NCI-H345 treated with DMSO at 0.1 percent for 48 hours (cell line): ENCODE data around the gene KRTAP29-1.
A peak's percentile ranks its signal among the peaks of the same experiment; 100 is the strongest.

Experiments used
- DNase-seq: peaks from one replicate; lab custom pipeline; 2025; ENCODE audit not compliant: unreplicated experiment; lab: John Stamatoyannopoulos, UW

KRTAP29-1 gene

DNA sequence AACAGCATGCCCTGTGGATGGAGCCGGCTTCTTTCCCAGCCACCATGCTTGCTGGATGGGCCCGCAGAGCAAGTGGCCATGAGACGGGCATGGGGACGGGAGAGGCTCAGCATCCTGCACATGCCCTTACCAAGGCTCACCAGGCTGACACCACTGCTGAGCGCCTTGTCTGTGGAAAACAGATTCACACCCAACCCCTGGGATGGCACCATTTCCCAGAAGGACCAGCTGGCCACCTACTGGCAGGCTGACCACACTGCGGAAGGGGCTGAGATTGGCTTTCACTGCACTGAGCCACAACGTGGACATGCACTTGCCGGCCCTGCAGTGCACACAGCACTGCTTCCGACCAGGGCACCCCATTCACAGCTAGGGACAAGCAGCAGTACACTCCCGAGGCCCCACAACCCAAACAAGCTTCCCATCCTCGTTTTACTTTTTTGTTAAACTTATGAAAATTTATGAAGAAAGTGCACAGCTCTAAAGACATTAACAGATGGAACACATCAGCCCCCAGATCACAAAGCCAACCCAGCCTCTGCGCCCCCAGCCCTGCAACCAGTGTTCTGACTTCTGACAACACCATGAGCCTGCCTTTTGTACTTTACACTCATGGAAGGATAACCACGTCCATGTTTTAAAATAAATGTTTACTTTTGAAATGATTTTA lies 26.8 kb upstream of the KRTAP29-1 start:
- peak; percentile 12 for DNase-seq

DNA sequence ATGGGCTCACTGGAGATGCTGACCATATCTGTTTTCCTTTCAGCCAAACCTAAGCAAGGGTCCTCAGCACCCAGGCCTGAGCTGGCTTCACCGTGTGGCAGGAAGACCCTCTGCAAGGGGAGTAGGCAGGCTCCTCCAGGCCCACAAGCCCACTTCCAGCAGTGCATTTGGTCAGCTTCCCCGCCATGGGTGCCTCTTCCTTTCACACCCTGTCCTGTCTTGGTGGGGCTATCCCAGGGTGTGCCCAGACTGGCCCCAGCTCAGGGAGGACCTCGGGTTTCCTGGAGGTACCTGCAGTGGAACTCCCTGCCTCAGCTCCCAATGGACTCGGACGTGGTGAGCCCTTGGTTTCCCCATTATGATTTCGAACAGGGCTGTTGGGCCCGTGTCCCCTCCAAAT lies 25.6 kb upstream of the KRTAP29-1 start:
- no peak for DNase-seq

DNA sequence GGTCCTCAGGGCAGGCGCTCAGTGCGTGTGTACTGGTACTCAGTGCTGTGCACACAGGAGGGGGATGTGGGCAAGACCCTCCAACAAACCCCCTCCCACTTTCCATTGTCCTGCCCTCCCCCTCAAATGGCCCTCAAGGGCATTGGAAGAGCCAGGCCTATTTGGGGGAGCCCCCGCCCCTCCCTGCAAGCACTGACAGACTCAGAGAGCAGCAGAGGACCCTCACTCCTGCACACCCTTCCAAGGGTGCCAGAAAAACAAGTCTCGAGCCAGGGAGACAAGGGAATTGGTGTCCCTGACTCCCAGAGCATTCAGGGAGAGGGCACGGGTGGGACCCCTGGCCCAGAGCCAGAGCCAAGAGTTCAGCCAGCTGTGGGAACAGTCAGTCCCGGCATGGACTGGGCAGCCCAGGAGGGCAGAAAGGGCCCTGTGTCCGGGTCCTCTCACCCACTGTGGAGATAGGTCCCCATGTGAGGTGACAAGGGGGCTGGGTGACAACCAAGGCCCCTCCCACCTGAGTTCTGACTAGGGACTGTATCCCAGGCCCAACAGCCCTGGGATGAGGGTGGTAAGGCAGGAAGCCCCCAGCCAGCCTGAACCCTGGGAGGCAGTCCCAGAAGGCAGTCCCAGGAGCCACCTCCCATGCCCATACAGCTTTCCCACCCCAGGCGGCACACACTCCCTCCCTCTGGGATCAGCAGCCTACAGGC lies 24.9 kb upstream of the KRTAP29-1 start:
- DNase-seq: no peak

DNA sequence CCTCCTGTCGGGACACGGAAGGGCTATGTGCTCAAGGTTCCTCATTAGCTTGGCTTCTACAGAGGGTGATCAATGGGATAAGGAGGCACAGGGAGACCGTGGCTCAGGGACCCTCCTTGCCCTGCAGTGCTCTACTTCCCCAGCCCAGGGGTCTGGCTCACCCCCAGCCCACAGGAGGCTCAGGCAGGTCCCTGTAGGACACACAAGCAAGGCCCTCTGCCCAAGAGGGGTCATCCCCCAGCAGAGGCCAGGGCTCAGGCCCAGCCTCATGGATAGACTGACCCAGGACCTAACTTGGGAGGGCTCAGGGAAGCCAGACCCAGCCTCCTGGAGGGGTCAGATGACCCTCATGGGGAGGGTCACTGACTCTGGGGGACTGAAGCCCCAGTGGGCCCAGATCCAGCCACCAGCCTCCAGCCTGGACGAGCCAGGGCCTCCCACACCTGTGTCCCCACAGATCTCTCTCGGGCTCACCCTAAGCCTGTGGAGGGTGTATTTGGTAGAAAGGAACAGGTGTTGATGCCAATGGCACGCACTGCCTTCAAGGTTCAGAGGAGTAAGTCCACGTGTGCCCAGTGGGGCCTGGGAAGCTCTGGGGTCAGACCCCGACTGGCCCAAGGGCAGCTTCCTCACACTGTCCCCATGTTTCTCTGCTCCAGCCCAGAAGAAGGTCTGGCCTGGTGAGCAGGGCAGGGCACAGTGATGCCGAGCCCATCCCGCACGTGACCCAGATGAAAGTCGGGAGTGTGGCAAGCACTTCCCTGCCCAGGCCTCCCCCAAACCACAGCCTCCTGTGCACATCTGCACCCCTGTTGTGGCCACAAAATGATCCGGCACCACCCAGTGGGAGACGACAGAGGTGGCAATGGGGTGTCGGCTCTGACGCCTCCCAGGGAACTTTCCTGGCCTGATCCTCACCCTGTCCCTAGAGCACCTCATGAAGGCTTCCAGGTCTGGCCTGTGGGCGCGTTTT lies 23.8 kb upstream of the KRTAP29-1 start:
- DNase-seq: no peak

DNA sequence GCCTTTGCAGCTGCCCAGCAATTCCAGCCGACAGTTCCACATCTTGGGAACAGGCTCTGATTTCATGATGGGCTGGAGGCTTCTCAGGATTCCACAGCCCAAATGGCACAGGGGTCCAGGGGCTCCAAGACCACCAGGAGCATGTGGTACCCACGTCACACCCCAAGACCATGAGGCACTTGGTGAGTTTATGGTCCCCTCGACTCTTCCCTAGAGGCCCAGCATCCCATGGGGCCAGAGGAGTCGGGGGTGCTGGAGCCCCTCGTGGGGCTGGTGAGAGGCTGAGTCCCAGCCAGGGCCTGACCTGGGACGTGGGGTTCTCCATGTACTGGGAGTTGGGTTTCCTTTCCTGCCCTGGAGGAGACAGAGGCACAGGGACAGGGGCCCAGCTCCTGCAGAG lies 23.0 kb upstream of the KRTAP29-1 start:
- no peak for DNase-seq

DNA sequence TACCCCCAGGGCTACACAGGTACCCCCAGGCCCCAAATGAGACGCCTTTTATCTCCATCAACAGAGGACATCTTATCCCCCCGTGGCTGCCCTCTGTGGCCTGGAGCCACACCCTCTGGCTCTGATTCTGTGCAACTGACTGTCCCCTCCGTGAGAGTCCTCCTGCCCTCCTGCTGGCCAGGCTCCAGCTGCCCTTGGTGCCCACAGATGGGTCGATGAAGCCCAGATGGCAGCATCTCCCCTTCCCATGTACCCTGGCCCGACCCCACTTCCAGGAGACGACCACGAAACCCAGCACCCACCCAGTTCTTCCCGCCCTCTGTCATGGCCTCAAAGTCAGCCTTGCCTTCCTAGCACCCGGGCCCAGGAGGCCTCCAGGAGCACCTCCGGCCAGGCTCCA lies 22.5 kb upstream of the KRTAP29-1 start:
- no peak for DNase-seq

DNA sequence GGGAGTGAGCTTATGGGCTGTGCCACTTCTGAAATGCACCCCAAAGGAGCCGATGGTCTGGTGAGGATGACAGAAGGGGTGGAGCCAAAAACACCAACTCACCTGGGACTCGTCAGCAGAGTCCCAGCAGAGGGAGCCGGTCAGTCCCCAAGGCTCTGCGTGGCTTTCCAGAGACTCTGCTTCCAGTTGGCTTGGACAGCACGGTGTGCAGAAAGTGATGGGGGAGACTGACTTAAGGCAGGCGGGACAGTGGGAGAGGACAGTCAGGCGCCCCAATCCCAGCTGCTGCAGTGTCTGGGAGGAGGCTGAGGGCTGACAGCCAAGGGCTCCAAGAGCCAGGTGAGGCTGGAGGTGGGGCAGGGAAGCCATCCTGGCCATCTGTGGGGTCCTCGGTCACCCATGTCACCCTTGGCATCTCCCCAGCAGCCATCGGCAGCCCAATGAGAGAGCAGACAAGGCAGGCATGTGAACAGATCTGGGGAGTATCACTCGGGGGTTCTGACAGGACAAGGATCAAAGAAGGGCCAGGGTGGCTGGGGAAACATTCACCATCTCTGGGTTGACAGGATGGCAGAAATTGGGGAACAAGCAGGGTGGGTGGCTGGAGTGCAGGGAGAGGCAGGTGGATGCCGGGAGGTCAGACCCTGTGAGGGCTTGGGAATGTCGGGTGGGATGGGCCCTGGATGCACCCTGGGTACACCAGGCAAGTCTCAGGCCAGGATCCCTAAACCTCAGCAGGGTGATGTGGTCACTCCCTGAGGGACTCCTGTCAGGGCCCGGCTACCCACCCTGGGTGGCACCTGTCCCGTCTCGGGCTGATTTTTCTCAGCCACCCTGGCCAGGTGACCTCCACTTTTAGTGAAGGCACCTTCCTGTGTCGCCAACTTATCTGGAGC lies 21.8 kb upstream of the KRTAP29-1 start:
- DNase-seq: peak; percentile 0

DNA sequence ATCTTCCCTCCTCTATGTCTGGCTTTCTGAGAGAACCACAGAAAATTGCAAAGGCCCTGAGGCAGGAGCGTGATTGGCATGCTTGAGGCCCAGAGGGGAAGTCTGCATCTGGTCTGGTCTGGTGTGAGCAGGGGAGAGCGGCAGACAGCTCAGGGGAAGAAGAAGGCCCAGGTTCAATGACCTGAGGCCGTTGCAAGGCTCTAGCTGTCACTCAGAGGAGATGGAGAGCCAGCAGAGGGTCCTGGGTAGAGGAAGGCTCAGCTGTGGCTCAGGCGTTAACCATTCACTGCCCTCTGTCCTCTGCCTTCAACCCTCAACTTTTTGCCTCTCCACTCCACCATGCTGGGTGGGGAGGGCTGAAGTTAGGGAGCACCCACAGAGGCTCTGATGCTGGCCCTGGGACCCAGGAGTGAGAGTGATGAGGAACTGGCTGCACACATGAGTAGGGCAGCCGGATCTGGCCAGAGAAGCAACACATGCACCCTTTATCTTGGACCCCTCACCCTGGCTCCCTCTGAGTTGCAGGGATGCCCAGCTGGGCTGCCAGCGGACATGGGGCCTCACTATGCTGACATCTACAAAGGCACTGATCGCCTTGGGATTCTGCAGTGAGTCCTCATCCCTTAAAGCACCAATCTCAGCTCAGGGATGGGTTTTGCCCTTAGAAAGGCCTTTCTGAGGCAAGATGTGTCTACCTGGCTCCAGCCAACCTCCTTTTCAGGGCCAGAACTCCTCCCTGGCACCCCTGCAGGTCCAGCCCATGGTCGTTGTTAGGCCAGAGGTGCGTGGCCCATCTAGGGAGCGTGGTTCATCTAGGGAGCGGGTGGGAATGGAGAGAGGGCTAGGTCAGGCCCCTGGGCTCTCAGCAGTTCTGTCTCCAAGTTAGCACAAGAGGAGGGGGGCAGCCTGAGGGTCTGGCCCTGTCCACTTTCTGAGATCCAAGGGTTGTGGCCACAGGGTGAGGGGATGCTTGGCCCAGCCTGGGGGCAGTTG lies 20.5 kb upstream of the KRTAP29-1 start:
- no peak for DNase-seq

DNA sequence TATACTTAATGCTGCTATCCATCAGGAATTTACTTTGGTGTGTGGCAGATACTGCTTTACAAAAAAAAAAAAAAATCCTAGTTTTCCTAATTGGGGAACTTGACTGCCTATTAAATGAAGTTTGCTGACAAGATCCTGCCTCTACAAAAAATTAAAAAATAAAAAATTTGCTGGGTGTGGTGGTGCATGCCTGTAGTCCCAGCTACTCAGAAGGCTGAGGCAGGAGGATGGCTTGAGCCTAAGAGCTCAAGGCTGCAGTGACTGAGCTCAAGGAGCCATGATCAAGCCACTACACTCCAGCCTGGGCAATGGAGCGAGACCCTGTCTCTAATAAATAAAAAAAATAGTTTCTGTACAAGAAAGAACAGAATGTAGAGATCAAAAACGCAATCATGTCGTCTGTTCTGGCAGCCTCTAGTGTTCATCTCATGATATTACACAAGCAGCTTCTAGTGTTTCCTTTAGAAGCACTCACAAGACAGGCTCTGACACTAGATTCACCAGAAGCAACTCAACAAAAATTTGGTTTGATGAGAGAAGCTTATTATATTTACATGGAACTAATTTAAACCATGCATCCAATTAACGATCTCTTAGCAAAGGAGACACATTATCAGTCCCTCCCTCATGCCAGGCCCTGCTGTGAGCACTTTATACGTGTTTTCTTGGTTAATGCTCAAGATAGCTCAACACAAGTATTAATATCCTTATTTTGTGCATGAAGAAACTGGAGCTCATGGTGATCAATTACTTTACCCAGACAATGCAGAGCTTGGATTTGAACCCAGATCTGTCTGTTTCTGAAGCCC lies 19.6 kb upstream of the KRTAP29-1 start:
- peak; percentile 41 for DNase-seq

DNA sequence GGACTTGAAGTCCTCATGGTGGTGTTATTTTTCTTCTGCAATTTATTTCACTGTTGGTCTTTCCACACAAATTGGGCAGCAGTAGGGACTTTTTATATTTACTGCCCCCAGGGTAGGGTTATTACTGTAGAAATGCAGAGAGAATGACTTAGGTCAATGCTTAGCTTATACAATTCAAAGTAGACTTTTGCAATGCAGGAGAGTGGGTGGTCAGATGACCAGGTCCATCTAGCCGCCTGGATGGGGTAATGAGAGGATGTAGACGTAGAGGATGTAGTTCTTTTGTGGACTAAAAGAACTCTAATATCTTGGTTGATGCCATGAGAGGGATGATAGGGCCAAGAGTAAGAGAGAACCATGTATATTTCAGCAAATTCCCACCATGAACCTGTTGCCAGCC lies 15.6 kb upstream of the KRTAP29-1 start:
- DNase-seq: no peak

DNA sequence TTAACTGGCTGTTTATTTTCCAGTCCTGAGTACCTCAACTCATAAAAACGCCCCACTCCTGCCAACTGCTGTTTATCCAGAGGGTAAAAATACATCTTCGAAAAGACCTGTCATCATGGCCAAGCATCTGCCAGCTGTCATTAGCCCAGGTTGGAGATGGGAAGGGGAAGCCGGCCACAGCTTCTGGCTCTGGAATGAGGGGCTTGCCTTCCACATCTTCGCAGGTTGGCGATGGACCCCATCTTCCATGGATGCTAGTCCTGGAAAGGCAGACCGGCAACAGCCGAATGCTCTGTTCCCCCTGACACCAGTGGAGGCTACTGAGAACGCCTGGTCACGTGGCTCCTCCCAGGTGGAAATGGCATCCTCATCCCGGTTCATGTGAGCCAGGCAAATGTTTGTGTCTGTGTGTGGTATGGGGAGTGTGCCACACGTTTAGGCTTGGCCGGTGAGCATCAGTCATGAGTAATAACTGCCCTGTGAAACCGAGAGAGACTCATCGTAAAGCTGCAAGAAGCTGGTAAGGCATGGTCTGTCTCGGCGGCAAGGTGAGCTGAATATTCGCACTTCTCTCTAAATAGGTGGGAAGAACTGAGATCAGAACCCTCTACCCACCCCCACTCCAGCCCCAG lies 13.3 kb upstream of the KRTAP29-1 start:
- DNase-seq: no peak

DNA sequence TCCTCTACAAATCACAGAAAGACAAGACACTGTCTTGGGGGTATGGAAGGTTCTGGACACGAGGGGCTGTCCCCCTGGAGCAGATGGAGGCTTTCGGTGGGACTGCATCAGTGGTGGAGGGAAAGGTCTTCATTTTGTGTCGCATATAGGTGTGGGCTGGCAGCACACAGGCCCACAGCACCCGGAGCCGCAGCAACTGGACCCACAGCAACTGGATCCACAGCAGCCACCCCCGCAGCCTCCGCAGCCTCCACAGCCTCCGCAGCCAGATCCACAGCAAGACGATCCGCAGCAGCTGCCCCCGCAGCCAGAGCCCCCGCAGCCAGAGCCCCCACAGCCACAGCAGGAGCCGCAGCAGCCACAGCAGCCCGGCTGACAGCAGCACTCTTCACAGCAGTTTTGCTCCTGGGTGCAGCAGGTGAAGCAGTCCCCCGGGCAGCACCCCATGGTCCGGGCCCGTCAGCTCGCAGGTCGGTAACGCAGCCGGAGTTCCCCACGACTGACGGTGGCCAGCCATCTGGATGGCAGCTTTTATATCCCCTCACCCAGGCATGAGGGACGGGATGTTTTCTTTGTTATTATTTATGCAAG lies 12.6 kb upstream of the KRTAP29-1 start, which contains the start of gene KRTAP17-1:
TSS of gene KRTAP17-1 (minus strand) at position 507 of the 591 bp plus-strand sequence. CDS start at position 447, 60 bp downstream.
- DNase-seq: peak; percentile 45

DNA sequence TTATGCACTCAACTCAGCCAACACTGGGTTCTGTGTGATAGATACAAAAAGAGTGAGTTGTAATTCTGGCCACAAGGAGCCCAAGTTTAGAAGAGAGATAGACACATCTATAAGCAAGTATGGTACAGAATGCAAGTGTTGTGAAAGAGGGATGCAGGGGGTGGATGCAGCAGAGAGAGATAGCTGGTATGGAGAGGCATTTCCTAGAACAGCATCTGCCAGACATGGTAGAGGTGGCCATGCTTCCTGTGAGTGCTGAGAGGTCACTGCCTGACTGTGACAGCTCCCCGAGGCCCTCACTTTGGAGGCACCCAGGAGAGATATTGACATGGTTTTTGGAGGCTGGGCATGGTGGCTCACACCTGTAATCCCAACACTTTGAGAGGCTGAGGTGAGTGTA lies 8.5 kb upstream of the KRTAP29-1 start:
- DNase-seq: no peak

DNA sequence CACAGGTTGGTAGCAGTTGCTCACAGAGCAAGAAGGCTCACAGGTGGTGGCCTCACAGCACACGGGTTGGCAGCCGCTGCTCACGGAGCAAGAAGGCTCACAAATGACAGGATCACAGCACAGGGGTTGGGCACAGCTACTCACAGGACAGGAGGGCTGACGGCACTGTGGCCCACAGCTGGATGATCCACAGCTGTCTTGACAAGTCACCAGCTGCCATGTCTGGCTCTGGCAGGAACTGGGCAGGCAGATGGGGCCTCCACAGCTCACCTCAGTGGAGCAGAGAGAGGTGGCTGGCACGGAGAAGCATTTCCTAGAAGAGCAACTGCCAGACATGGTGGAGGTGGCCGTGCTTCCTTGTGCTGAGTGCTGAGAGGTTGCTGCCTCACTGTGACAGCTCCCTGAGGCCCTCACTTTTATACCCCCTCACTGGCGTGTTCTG lies 6.3 kb upstream of the KRTAP29-1 start, which contains the start of gene KRTAP16-1:
TSS of gene KRTAP16-1 (minus strand) at position 392 of the 442 bp plus-strand sequence. CDS start at position 336, 56 bp downstream.
- DNase-seq: no peak

DNA sequence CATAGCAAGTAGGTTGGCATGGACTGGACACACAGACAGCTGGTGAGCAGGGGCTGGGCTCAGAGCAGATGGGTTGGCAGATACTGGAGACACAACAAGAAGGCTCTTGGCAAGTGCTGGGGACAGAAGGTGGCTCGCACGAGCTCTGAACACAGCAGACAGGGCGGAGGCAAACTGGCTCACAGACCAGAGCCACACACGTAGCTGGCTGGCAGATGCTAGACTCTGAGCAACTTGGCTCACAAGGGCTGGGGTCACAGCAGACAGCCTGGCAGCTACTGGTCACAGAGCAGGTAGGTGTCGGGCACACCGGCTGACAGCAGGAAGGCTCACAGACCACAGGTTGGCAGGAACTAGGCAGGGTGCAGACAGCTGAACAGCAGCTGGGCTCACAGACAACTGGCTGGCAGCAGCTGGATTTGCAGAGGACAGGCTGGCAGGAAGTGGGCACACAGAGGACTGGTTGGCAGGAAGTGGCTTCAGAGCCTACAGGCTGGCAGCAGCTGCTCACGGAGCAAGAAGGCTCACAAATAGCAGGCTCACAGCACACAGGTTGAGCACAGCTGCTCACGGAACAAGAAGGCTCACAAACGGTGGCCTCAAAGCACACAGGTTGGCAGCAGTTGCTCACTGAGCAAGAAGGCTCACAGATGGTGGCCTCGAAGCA lies 5.7 kb upstream of the KRTAP29-1 start:
- DNase-seq: no peak

DNA sequence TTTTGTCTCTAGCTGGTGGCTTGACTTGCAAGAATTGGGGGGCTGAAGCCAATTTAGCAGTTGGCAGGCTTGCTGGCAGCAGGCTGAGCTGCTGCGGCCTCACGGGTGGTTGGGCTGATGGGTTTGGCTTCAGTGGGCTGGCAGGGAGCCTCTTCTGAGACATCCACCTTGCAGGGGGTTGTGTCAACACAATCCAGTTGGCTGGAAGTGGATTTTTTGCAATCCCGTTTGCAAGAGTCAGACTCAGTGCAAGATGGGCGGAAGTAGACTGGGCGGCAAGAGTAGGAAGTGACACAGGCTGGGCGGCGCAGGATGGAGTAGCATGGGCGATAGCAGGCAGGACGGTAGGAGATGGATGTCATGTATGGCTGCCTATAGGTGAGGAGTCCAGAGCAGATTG lies 5.0 kb upstream of the KRTAP29-1 start:
- DNase-seq: no peak

DNA sequence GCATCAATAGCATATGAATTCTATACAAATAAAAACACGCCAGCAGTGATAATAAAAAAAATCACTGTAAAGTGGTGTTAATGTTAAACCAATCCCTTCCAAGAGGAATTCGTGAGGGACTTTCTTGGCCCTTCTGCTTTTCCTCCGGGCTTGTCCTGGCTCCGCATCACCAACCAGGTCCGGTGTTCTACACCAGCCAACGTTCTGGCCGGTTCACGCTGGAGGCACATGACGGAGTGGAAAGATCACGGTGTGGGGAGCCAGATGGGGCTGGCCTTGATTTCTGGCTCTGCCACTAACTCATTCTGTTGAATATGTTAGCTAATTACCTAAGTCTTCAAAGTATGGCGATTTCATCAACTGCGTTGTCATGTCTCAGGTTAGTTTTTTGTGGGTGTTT lies 1.4 kb upstream of the KRTAP29-1 start:
- DNase-seq: no peak
